HCT116 (cell line): Measurements from ENCODE around the gene ARSG. TPM values are rescaled to one million over a fixed set of nuclear protein-coding genes. Genes with fewer than 3 reads are reported as not detected.

Experiments used
- ATAC-seq: fragments of 200-7000 bp; cut with Tn5 transposase; 2 replicates; pipeline ENCODE4 v1.9.1; 2020; ENCODE audit warnings: mild to moderate bottlenecking, moderate library complexity
- BruUV-seq: library from RNA; stranded (reverse); fragments of 400-500 nt; replicated peaks from 2 replicates; lab custom pipeline; 2021; lab: Mats Ljungman, UMichigan
- CTCF ChIA-PET: fragments of 300-600 bp; sonication (Branson Sonifier 250); formaldehyde crosslinking; loops from one replicate; lab custom pipeline; 2021; ENCODE audit warnings: antibody characterized with exemption; lab: Charles Lee
- POLR2A ChIA-PET: fragments of 300-600, 350-600 bp; sonication (Branson Sonifier 250); formaldehyde crosslinking; loops from one replicate; lab custom pipeline; 2021; ENCODE audit warnings: antibody characterized with exemption; lab: Charles Lee
- RAD21 ChIA-PET, 2 experiments: fragments of 300-600 bp; sonication (Branson Sonifier 250); formaldehyde crosslinking; loops; one replicate each; lab custom pipeline; 2023; ENCODE audit warnings: low total read pairs in 2 of 2; ENCODE audit not compliant: uncharacterized antibody in 2 of 2, unreplicated experiment in 2 of 2, low non-redundant PET in 1 of 2; lab: Charles Lee
- DNase-seq: peaks from one replicate; pipeline ENCODE4 v3.0.0-alpha.2; 2010; ENCODE audit warnings: low read depth, low spot score
- H2AFZ ChIP-seq: fragments of 200-600 bp; shearing (Covaris generic), sonication (generic); 2 replicates; pipeline ENCODE4 v1.6.1; 2017; ENCODE audit warnings: low read depth, mixed run types, mixed read lengths, antibody characterized with exemption, low read length; ENCODE audit not compliant: poor library complexity, severe bottlenecking
- H3K27ac ChIP-seq: 2 replicates; pipeline ENCODE4 v1.5.1; 2012; ENCODE audit warnings: low read depth, low read length
- H3K27me3 ChIP-seq: fragments of 200-600 bp; sonication (generic); 2 replicates; pipeline ENCODE4 v1.6.1; 2016; ENCODE audit warnings: mixed run types, low read length, mixed read lengths; ENCODE audit not compliant: insufficient read depth
- H3K36me3 ChIP-seq, 2 experiments: fragments of 200-500 bp in 1 of 2; fragments of 200-600 bp in 1 of 2; sonication (Bioruptor generic) in 1 of 2; sonication (generic) in 1 of 2; 2 replicates each; pipeline versions ENCODE4 v1.5.1 to v1.6.1; 2014 to 2016; ENCODE audit warnings: low read length in 2 of 2, inconsistent platforms in 1 of 2, mixed read lengths in 1 of 2, mixed run types in 1 of 2; ENCODE audit not compliant: insufficient read depth in 2 of 2, control insufficient read depth in 1 of 2
- H3K4me1 ChIP-seq, 2 experiments: fragments of 200-600 bp in 1 of 2; sonication (generic) in 1 of 2; 2 replicates each; pipeline versions ENCODE4 v1.5.1 to v1.6.1; 2012 to 2017; ENCODE audit warnings: low read length in 2 of 2, inconsistent platforms in 1 of 2, mild to moderate bottlenecking in 1 of 2, mixed read lengths in 1 of 2, mixed run types in 1 of 2, moderate library complexity in 1 of 2; ENCODE audit not compliant: insufficient read depth in 2 of 2, control insufficient read depth in 1 of 2
- H3K4me2 ChIP-seq: fragments of 200-600 bp; sonication (generic); 2 replicates; pipeline ENCODE4 v1.6.1; 2017; ENCODE audit warnings: mixed run types, low read length, mixed read lengths
- H3K4me3 ChIP-seq, 2 experiments: fragments of 200-600 bp in 1 of 2; sonication (generic) in 1 of 2; replicated peaks in 1 of 2; 2 replicates each; pipeline ENCODE4 v1.5.1; 2011 to 2016; ENCODE audit warnings: low read length in 2 of 2, control low read depth in 1 of 2, low read depth in 1 of 2, mild to moderate bottlenecking in 1 of 2, mixed read lengths in 1 of 2, mixed run types in 1 of 2
- H3K79me2 ChIP-seq: fragments of 200-600 bp; sonication (generic); 2 replicates; pipeline ENCODE4 v1.6.1; 2017; ENCODE audit warnings: mild to moderate bottlenecking, mixed run types, low read length, moderate library complexity, mixed read lengths; ENCODE audit not compliant: insufficient read depth
- H3K9ac ChIP-seq: fragments of 200-600 bp; sonication (generic); 2 replicates; pipeline ENCODE4 v1.6.1; 2016; ENCODE audit warnings: low read length, mixed read lengths
- H3K9me2 ChIP-seq: fragments of 200-600 bp; sonication (generic), shearing (Covaris generic); 2 replicates; pipeline ENCODE4 v1.6.1; 2017; ENCODE audit warnings: mixed run types, mild to moderate bottlenecking, moderate library complexity; ENCODE audit not compliant: insufficient read depth
- H3K9me3 ChIP-seq, 2 experiments: fragments of 200-500 bp in 1 of 2; fragments of 200-600 bp in 1 of 2; sonication (Bioruptor generic) in 1 of 2; sonication (generic) in 1 of 2; 2 replicates each; pipeline ENCODE4 v1.6.1; 2014 to 2017; ENCODE audit warnings: low read length in 2 of 2, mixed read lengths in 2 of 2, inconsistent platforms in 1 of 2, low read depth in 1 of 2, mild to moderate bottlenecking in 1 of 2, mixed run types in 1 of 2, moderate library complexity in 1 of 2; ENCODE audit not compliant: control insufficient read depth in 1 of 2, insufficient read depth in 1 of 2
- H4K20me1 ChIP-seq: fragments of 200-600 bp; sonication (generic), shearing (Covaris generic); 2 replicates; pipeline ENCODE4 v1.6.1; 2017; ENCODE audit warnings: mixed run types, mild to moderate bottlenecking, moderate library complexity; ENCODE audit not compliant: insufficient read depth
- EGR1 ChIP-seq: IDR thresholded peaks from 2 replicates; pipeline ENCODE4 v1.6.1; 2012; ENCODE audit warnings: low read depth
- ELF1 ChIP-seq: IDR thresholded peaks from 2 replicates; pipeline ENCODE4 v1.6.1; 2012; ENCODE audit warnings: low read depth, borderline replicate concordance
- JUND ChIP-seq: IDR thresholded peaks from 2 replicates; pipeline ENCODE4 v1.6.1; 2012
- MAX ChIP-seq: IDR thresholded peaks from 2 replicates; pipeline ENCODE4 v1.6.1; 2012
- POLR2AphosphoS5 ChIP-seq: IDR thresholded peaks from 2 replicates; pipeline ENCODE4 v1.6.1; 2011; ENCODE audit warnings: mild to moderate bottlenecking, low read depth, low read length, moderate library complexity
- RAD21 ChIP-seq: IDR thresholded peaks from 2 replicates; pipeline ENCODE4 v1.6.1; 2012; ENCODE audit warnings: low read depth, mild to moderate bottlenecking
- SIN3A ChIP-seq: IDR thresholded peaks from 2 replicates; pipeline ENCODE4 v1.6.1; 2012; ENCODE audit warnings: low read depth
- SRF ChIP-seq: IDR thresholded peaks from 2 replicates; pipeline ENCODE4 v1.6.1; 2012; ENCODE audit warnings: low read depth
- YY1 ChIP-seq: IDR thresholded peaks from 2 replicates; pipeline ENCODE4 v1.6.1; 2011; ENCODE audit warnings: low read length, low read depth, moderate library complexity, mild to moderate bottlenecking; ENCODE audit not compliant: insufficient replicate concordance; ENCODE audit errors: extremely low read depth
- intact Hi-C: fragments of 100-400 bp; cut with micrococcal nuclease; formaldehyde crosslinking; loops from 2 replicates; pipeline ENCODE4 v1.10.0; 2022
- total RNA-seq: library from RNA; stranded (reverse); gene quantifications from one replicate; pipeline ENCODE4 v1.2.1, GENCODE V29; 2021; ENCODE audit not compliant: unreplicated experiment
- TF ChIP-seq, protein P1 (sequence below), 3 experiments: fragments of 200-600 bp in 1 of 3; sonication (generic) in 1 of 3; IDR thresholded peaks in 2 of 3; conservative IDR thresholded peaks in 1 of 3; 2 replicates each; pipeline ENCODE4 v1.5.1; 2012 to 2017; ENCODE audit warnings: low read depth in 2 of 3, low read length in 2 of 3, antibody characterized with exemption in 1 of 3, borderline replicate concordance in 1 of 3, control low read depth in 1 of 3, mild to moderate bottlenecking in 1 of 3, mixed read lengths in 1 of 3, mixed run types in 1 of 3, moderate library complexity in 1 of 3; ENCODE audit not compliant: insufficient read depth in 1 of 3

The ARSG gene
- total RNA-seq, 1 experiment from 2014 or later, result 17.1 TPM

DNA sequence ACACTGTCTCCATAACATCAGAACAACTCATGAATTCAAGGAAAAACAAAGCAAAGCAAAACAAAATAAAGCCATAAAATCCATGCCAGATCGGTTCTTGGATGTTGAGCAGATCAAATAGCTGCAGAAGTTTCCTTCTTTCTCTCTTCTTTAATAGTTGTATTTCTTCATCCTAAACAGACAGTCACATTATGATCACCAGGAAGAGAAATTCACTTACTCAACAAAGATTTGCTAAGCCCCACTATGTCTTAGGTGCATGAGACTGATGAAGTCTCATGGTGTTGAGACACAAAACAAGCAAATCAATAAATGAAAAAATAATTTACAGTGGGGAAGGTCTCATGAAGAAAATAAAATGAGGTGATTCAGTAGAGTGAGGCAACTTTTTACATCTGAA is 93.2 kb downstream of the ARSG start:
- DNase-seq, result no peak
- no peak overlapping the region for H2AFZ ChIP-seq
- BruUV-seq, result no TSS peak

More for the DNA sequence above, 93.2 kb downstream of the ARSG start:
- POLR2A ChIA-PET, result interaction anchor here (1.4 to 1.6 kb wide), 2 partner anchors 76 to 92 kb away, joined by 4 to 5 read pairs; partner anchors contain the start of gene ARSG
- no peaks in the 10 kb centered on the region for H4K20me1 ChIP-seq
- H3K36me3 ChIP-seq, result no peaks in the 10 kb centered on the region
- TF ChIP-seq RAD21 (no peak), YY1 (no peak), JUND (no peak), ELF1 (no peak), MAX (no peak), EGR1 (no peak), SRF (no peak), POLR2AphosphoS5 (no peak), SIN3A (no peak)
- TF ChIP-seq, protein P1, sequence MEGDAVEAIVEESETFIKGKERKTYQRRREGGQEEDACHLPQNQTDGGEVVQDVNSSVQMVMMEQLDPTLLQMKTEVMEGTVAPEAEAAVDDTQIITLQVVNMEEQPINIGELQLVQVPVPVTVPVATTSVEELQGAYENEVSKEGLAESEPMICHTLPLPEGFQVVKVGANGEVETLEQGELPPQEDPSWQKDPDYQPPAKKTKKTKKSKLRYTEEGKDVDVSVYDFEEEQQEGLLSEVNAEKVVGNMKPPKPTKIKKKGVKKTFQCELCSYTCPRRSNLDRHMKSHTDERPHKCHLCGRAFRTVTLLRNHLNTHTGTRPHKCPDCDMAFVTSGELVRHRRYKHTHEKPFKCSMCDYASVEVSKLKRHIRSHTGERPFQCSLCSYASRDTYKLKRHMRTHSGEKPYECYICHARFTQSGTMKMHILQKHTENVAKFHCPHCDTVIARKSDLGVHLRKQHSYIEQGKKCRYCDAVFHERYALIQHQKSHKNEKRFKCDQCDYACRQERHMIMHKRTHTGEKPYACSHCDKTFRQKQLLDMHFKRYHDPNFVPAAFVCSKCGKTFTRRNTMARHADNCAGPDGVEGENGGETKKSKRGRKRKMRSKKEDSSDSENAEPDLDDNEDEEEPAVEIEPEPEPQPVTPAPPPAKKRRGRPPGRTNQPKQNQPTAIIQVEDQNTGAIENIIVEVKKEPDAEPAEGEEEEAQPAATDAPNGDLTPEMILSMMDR (IDR thresholded peaks at IDR 0.05 in 2 of 3, conservative IDR thresholded peaks at IDR 0.05 in 1 of 3; ENCODE audit: borderline replicate concordance in 1 of 3, insufficient read depth in 1 of 3, low read depth in 2 of 3, low read length in 2 of 3), result no peak
- peak overlapping the region; percentile 50 for H3K9ac ChIP-seq
- no peak overlapping the region for H3K4me3 ChIP-seq
- CTCF ChIA-PET, result interaction anchor here (0.7 kb wide), 1 partner anchor 14 kb away, joined by 4 read pairs; no protein-coding TSS in a partner anchor
- ATAC-seq, result no peak
- no peaks in the 10 kb centered on the region for H3K79me2 ChIP-seq
- H3K27ac ChIP-seq, result peak overlapping the region; percentile 96
- H3K9me3 ChIP-seq, result no peaks in the 10 kb centered on the region
- no peaks in the 10 kb centered on the region for H3K27me3 ChIP-seq
- no peaks in the 10 kb centered on the region for H3K9me2 ChIP-seq
- RAD21 ChIA-PET, result interaction anchor here (0.6 to 2.9 kb wide), 2 partner anchors 15 to 38 kb away, joined by 3 to 7 read pairs; no protein-coding TSS in a partner anchor
- intact Hi-C loops, result loop anchor here (5.0 to 10.0 kb wide), 2 partner anchors 72 to 980 kb away; no protein-coding TSS in a partner anchor
- H3K4me1 ChIP-seq, result peaks cover 80 to 86% of the 10 kb centered on the region in 2 experiments
- H3K4me2 ChIP-seq, result peak overlapping the region; percentile 60
